Brain microvascular endothelial cell (primary cell): ENCODE results near the gene SMTNL1.
A peak's percentile ranks its signal among the peaks of the same experiment; 100 is the strongest.

Experiments used
- DNase-seq: peaks from one replicate; pipeline ENCODE4 v3.0.0-alpha.2; 2020
- H3K27ac ChIP-seq: fragments of 250-450 bp; sonication (Bioruptor Pico); 2 replicates; pipeline ENCODE4 v1.5.1; 2020; ENCODE audit warnings: mild to moderate bottlenecking, moderate library complexity
- H3K27me3 ChIP-seq: fragments of 250-450 bp; sonication (Bioruptor Pico); replicated peaks from 2 replicates; pipeline ENCODE4 v1.5.1; 2020; ENCODE audit warnings: mild to moderate bottlenecking
- H3K36me3 ChIP-seq: fragments of 250-450 bp; sonication (Bioruptor Pico); replicated peaks from 2 replicates; pipeline ENCODE4 v1.5.1; 2020; ENCODE audit warnings: mild to moderate bottlenecking
- H3K4me3 ChIP-seq: 2 replicates; pipeline ENCODE4 v1.5.1; 2011; ENCODE audit warnings: low read depth, mild to moderate bottlenecking, control low read depth, low read length, moderate library complexity
- in situ Hi-C: cut with HindIII; loops from 2 replicates; pipeline ENCODE4 v1.10.0; 2017; ENCODE audit warnings: low sequenced_read_pairs, low pct_ligation_motif_present
- TF ChIP-seq, protein P1 (sequence below): IDR thresholded peaks from 2 replicates; pipeline ENCODE4 v1.5.1; 2011; ENCODE audit warnings: low read depth, mild to moderate bottlenecking, moderate library complexity, low read length, control low read depth, inconsistent platforms; ENCODE audit errors: missing control alignments

Gene SMTNL1

DNA sequence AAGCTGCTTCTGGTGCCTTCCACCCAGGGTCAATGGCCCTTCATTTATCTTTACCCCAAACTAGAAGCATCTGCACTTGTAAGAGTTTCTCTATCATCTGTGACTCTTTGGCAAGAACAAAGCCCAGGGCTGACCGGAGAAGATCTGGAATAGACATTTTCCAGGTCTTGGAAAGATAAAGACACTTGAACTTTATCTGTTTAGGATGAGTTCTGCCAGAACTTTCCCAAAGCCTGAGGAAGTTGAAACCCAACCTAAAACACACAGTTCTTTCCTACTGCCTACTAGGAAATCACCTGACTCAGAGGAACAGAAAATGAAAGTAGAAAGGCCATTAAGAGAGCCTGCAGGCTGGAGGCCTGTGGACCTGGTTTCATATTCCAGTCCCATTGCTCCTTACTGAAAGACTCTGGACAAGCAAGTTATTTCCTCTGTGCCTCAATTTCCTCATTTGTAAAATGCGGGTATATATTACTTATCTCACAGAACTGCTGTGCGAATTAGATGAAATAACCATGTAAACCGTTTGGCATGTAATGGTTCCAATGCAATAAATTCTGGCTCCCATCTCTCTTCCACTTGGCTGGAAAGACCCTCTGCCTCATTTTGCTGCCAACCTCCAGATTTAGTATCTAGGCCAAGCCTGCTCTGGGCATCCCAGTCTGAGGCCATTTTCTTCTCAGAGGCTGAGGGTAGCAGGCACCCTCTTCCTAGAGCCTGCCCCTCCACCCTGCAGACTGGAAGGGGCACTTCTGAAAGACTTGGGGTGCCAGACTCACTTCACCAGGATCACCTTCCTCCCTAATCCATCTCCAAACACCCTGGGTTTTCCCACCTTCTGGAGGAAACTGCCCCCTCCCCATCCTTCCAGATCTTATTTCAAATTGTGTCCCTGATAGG, 28.9 kb downstream of the SMTNL1 start:
- no peaks in the 10 kb centered on the region for H3K27me3 ChIP-seq
- in situ Hi-C loops, result loop anchor here (10.0 kb wide), 1 partner anchor 79 kb away; the partner anchor contains the start of gene YPEL4
- DNase-seq, result peak; percentile 20
- H3K36me3 ChIP-seq, result no peaks in the 10 kb centered on the region
- TF ChIP-seq, protein P1, sequence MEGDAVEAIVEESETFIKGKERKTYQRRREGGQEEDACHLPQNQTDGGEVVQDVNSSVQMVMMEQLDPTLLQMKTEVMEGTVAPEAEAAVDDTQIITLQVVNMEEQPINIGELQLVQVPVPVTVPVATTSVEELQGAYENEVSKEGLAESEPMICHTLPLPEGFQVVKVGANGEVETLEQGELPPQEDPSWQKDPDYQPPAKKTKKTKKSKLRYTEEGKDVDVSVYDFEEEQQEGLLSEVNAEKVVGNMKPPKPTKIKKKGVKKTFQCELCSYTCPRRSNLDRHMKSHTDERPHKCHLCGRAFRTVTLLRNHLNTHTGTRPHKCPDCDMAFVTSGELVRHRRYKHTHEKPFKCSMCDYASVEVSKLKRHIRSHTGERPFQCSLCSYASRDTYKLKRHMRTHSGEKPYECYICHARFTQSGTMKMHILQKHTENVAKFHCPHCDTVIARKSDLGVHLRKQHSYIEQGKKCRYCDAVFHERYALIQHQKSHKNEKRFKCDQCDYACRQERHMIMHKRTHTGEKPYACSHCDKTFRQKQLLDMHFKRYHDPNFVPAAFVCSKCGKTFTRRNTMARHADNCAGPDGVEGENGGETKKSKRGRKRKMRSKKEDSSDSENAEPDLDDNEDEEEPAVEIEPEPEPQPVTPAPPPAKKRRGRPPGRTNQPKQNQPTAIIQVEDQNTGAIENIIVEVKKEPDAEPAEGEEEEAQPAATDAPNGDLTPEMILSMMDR, result no peak
- no peak overlapping the region for H3K27ac ChIP-seq
- H3K4me3 ChIP-seq, result no peak overlapping the region

DNA sequence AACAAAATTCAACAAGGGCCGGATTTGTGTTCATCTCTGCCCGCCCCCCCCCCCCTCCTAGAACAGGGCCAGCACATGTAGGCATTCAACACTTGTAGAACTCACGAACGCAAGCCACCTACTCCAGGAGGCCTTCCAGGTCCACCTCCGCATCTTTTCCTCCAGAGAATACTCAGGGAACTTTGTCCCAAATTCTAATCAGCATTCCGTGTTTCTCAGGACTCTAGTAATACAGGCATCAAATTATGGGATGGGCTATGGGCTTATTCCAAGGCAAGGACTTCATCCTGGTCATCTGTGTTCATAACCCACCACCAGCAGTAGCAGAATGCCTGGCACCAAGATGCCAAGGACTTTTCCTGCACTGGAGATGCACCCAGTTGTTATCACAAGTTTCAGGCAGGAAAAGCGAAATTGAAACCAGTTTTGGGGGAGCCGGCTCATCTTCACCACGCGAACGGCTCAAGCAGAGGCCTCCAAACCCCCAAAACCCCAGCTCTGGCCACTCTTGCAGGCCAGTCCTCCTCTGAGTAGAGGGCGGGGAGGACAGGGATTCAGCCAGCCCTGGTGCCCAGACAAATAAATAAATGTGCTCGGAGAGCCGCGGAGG, 29.6 kb downstream of the SMTNL1 start:
- Histone ChIP-seq H3K27me3 (no peaks in the 10 kb centered on the region), H3K27ac (no peak overlapping the region), H3K4me3 (peak overlapping the region; percentile 83), H3K36me3 (no peaks in the 10 kb centered on the region)
- in situ Hi-C loops, result loop anchor here (10.0 kb wide), 1 partner anchor 78 kb away; the partner anchor contains the start of gene YPEL4
- TF ChIP-seq, protein P1, result no peak
- DNase-seq, result peak; percentile 7

DNA sequence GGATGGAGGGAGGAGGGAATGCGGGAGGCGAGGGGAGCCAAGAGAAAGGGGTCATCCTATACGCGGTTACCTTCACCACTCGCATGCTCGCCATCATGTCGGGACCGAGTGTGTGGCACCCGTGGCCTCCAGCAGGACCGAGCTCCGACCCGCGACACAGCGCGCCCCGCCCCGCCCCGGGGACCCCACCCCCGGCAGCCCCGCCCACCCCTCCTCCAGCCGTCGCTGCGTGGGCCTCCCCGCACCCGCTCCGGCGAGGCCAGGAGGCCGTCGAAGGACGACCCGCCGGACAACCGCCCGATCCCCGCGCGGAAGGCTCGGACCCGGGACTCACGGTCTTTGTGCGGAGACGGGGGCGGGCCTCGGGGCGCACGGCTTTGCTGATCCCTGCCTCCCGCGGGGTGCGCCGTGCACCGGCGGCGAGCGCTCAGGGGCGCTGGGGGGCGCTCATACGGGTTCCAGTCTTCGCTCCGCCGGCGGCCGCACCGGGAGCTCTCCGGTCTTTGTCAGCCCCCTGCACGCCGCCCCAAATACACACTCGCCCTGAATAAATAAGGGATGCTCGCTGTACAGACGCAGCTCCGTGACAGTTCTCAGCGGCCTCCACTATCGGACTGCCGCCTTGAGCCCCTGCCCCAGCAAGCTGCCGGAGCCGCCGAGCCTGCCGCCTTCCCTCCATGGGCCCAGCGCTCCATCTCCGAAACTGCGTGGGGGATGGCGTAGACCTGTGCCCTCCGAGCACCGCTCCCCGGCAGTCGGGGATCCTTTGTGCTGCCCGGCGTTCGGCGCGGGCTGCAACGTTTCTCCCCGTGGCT, 30.3 kb downstream of the SMTNL1 start, which contains the start of gene UBE2L6:
UBE2L6 (minus strand) TSS at position 158 of the 815 bp plus-strand sequence; CDS start at position 97, 61 bp downstream.
- no peaks in the 10 kb centered on the region for H3K36me3 ChIP-seq
- peak within 1 kb of the TSS; percentile 83 for H3K4me3 ChIP-seq
- DNase-seq, result no peak
- no peaks in the 10 kb centered on the region for H3K27me3 ChIP-seq
- TF ChIP-seq, protein P1, result no peak
- in situ Hi-C loops, result loop anchor here (10.0 kb wide), 1 partner anchor 77 kb away; the partner anchor contains the start of gene YPEL4
- no peak within 1 kb of the TSS for H3K27ac ChIP-seq

DNA sequence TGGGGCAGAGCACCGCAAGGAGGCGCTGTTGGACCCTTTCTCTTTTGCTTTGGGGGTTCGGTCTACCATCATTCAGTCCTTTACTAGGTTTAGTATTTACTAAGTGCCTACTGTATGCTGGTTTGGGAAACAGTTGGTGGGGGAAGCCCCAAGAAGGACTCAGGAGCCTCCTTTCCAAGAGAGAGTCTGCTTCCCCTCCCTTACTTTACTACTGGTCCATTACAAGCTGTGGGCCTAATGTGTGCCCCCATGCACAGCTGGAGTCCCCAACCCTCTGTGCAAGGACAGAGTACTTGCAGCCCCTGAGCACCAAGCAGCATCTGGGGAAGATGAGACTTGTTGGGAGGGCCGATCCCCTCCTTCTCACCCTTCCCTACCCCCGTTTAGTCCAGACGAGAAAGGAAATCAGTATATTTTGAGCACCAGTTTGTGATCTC, 31.0 kb downstream of the SMTNL1 start:
- Histone ChIP-seq H3K36me3 (no peaks in the 10 kb centered on the region), H3K27ac (no peak overlapping the region), H3K4me3 (peak overlapping the region; percentile 83), H3K27me3 (no peaks in the 10 kb centered on the region)
- DNase-seq, result peak; percentile 60
- TF ChIP-seq, protein P1, result peak; percentile 94
- in situ Hi-C loops, result loop anchor here (10.0 kb wide), 1 partner anchor 76 kb away; the partner anchor contains the start of gene YPEL4

DNA sequence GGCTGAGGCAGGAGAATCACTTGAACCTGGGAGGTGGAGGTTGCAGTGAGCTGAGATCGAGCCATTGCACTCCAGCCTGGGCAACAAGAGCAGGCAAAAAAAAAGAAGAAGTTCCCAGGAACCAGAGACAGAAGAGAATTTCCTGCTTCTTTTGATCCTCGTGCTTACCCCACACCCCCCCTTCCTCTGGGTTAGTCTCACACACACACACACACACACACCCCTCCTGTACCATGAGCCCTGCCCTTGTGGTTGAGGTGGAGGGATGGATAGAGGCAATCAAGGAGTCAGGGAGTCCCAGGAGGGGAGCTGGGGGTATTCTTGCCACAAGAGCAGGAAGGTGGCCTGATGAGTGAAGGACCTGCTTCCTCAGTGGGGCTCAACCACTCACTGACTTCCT, 34.2 kb downstream of the SMTNL1 start:
- in situ Hi-C loops, result no loop called here
- TF ChIP-seq, protein P1, result no peak
- Histone ChIP-seq H3K4me3 (no peak overlapping the region), H3K27me3 (no peaks in the 10 kb centered on the region), H3K27ac (no peak overlapping the region), H3K36me3 (no peaks in the 10 kb centered on the region)
- no peak for DNase-seq
